ENCODE measurements around the gene MACROD2.

MACROD2 gene

GRCh38 chr20:15918631-15919030 lies 1923.3 kb downstream of the MACROD2 start:
- DNase-seq = no peak

GRCh38 chr20:15919118-15919517 lies 1923.8 kb downstream of the MACROD2 start:
- no peak for DNase-seq

- no peak for DNase-seq
Measured at GRCh38 chr20:15921930-15922329, 1926.6 kb downstream of the MACROD2 start.

GRCh38 chr20:15922556-15922955 lies 1927.2 kb downstream of the MACROD2 start:
- DNase-seq = no peak

- no peak for DNase-seq
Measured at GRCh38 chr20:15923030-15923776, 1927.9 kb downstream of the MACROD2 start.

- no peak for DNase-seq
Measured at GRCh38 chr20:15924556-15924955, 1929.2 kb downstream of the MACROD2 start.

GRCh38 chr20:15925376-15925775 lies 1930.1 kb downstream of the MACROD2 start:
- DNase-seq = no peak

- DNase-seq = no peak
Measured at GRCh38 chr20:15927893-15928650, 1932.8 kb downstream of the MACROD2 start.

- DNase-seq = no peak
Measured at GRCh38 chr20:15928946-15929345, 1933.6 kb downstream of the MACROD2 start.

- no peak for DNase-seq
Measured at GRCh38 chr20:15930311-15931305, 1935.3 kb downstream of the MACROD2 start.

- DNase-seq = no peak
Measured at GRCh38 chr20:15931897-15932296, 1936.6 kb downstream of the MACROD2 start.

- no peak for DNase-seq
Measured at GRCh38 chr20:15937179-15937578, 1941.9 kb downstream of the MACROD2 start.

GRCh38 chr20:15938847-15939246 lies 1943.5 kb downstream of the MACROD2 start:
- DNase-seq = no peak

- DNase-seq = no peak
Measured at GRCh38 chr20:15940127-15940526, 1944.8 kb downstream of the MACROD2 start.

GRCh38 chr20:15942130-15942529 lies 1946.8 kb downstream of the MACROD2 start:
- DNase-seq = no peak

- no peak for DNase-seq
Measured at GRCh38 chr20:15945289-15945688, 1950.0 kb downstream of the MACROD2 start.

GRCh38 chr20:15949391-15949790 lies 1954.1 kb downstream of the MACROD2 start:
- DNase-seq = no peak

- DNase-seq = no peak
Measured at GRCh38 chr20:15951658-15952057, 1956.3 kb downstream of the MACROD2 start.

GRCh38 chr20:15958142-15958541 lies 1962.8 kb downstream of the MACROD2 start:
- no peak for DNase-seq

- DNase-seq = no peak
Measured at GRCh38 chr20:15965165-15965564, 1969.8 kb downstream of the MACROD2 start.

GRCh38 chr20:15967334-15967733 lies 1972.0 kb downstream of the MACROD2 start:
- no peak for DNase-seq

- no peak for DNase-seq
Measured at GRCh38 chr20:15976047-15976736, 1980.9 kb downstream of the MACROD2 start.

Data from stimulated activated CD4-positive, alpha-beta T cell treated with anti-CD3 and anti-CD28 coated beads, Interleukin-12 subunit alpha, Interleukin-12 subunit beta, amount 100 ng/mL, for 4 hours (primary cell).